Esophagus squamous epithelium (tissue), 4 donors: ENCODE results near the gene FOXO4.

Source experiments
- CTCF ChIP-seq, 6 experiments: fragments of 450-650 bp in 4 of 6; fragments of 200-600 bp in 2 of 6; sonication (generic) in 2 of 6; IDR thresholded peaks; one replicate each; pipeline ENCODE4 v1.5.1; 2016 to 2019; ENCODE audit warnings: antibody characterized with exemption in 6 of 6, mild to moderate bottlenecking in 4 of 6, moderate library complexity in 4 of 6
- POLR2A ChIP-seq, 4 donors: fragments of 450-650 bp; IDR thresholded peaks; one replicate each; pipeline ENCODE4 v1.6.1; 2017; ENCODE audit warnings: antibody characterized with exemption in 4 of 4, mild to moderate bottlenecking in 4 of 4, moderate library complexity in 3 of 4

- TF ChIP-seq CTCF (IDR thresholded peaks at IDR 0.05) = no peak
- TF ChIP-seq POLR2A (IDR thresholded peaks at IDR 0.05) = no peak
These were observed 55.7 kb downstream of the FOXO4 start for GRCh38 chrX:71151366-71151765.
